HEK293 (cell line): ENCODE results near the gene CNKSR2.

Experiments
- CTCF ChIA-PET: fragments of 350-600 bp; formaldehyde crosslinking; extraction: SDS; loops from one replicate; lab custom pipeline; 2021; ENCODE audit warnings: antibody characterized with exemption; lab: Yijun Ruan, JAX
- POLR2A ChIA-PET: fragments of 300-600 bp; formaldehyde crosslinking; extraction: SDS; loops from one replicate; lab custom pipeline; 2020; ENCODE audit warnings: antibody characterized with exemption, inconsistent platforms; lab: Yijun Ruan, JAX
- H3K27ac ChIP-seq: fragments of 200-500 bp; sonication (Bioruptor generic); 2 replicates; pipeline ENCODE4 v1.5.1; 2014; ENCODE audit warnings: low read depth, low read length, control low read depth, inconsistent platforms; ENCODE audit errors: extremely low read depth
- H3K36me3 ChIP-seq, 2 experiments: fragments of 200-500 bp in 1 of 2; sonication (Bioruptor generic) in 1 of 2; 1 replicate in 1 of 2; 2 replicates in 1 of 2; pipeline ENCODE4 v1.5.1; 2014 to 2017; ENCODE audit warnings: inconsistent platforms in 2 of 2, low read length in 2 of 2; ENCODE audit not compliant: control insufficient read depth in 2 of 2, insufficient read depth in 1 of 2
- H3K4me1 ChIP-seq: fragments of 200-500 bp; sonication (Bioruptor generic); 2 replicates; pipeline ENCODE4 v1.5.1; 2014; ENCODE audit warnings: mild to moderate bottlenecking, low read length, inconsistent platforms; ENCODE audit not compliant: control insufficient read depth, insufficient read depth
- H3K4me3 ChIP-seq: 2 replicates; pipeline ENCODE4 v1.5.1; 2011; ENCODE audit warnings: low read depth, mild to moderate bottlenecking, control low read depth, low read length, moderate library complexity
- H3K9me3 ChIP-seq: fragments of 200-500 bp; sonication (Bioruptor generic); 2 replicates; pipeline ENCODE4 v1.5.1; 2014; ENCODE audit warnings: low read depth, low read length, inconsistent platforms; ENCODE audit not compliant: control insufficient read depth, insufficient read depth
- HOXC10 ChIP-seq: sonication (generic); formaldehyde crosslinking; IDR thresholded peaks from 2 replicates; pipeline ENCODE4 v1.8.1; 2023; ENCODE audit warnings: mild to moderate bottlenecking, missing genetic modification reagents
- KLF10 ChIP-seq: fragments of 450-650 bp; IDR thresholded peaks from 2 replicates; pipeline ENCODE4 v1.5.1; 2018; ENCODE audit warnings: missing biosample characterization, mild to moderate bottlenecking, missing genetic modification characterization
- MZF1 ChIP-seq: fragments of 450-650 bp; formaldehyde crosslinking; IDR thresholded peaks from 2 replicates; pipeline ENCODE4 v1.5.1; 2017; ENCODE audit warnings: missing biosample characterization, missing genetic modification characterization, borderline replicate concordance
- YY1 ChIP-seq: fragments of 450-650 bp; formaldehyde crosslinking; IDR thresholded peaks from 2 replicates; pipeline ENCODE4 v1.5.1; 2018; ENCODE audit warnings: missing biosample characterization, missing genetic modification characterization
- YY2 ChIP-seq: fragments of 450-650 bp; formaldehyde crosslinking; IDR thresholded peaks from 2 replicates; pipeline ENCODE4 v1.5.1; 2016; ENCODE audit warnings: missing biosample characterization, missing genetic modification characterization
- ZBTB48 ChIP-seq: fragments of 450-650 bp; formaldehyde crosslinking; IDR thresholded peaks from 2 replicates; pipeline ENCODE4 v1.5.1; 2016; ENCODE audit warnings: missing biosample characterization, missing genetic modification characterization
- ZBTB49 ChIP-seq: fragments of 450-650 bp; formaldehyde crosslinking; IDR thresholded peaks from 2 replicates; pipeline ENCODE4 v1.5.1; 2016; ENCODE audit warnings: missing biosample characterization, missing genetic modification characterization, low read depth
- ZBTB7A ChIP-seq: fragments of 450-650 bp; formaldehyde crosslinking; IDR thresholded peaks from 2 replicates; pipeline ENCODE4 v1.5.1; 2016; ENCODE audit warnings: low read depth, missing biosample characterization, missing genetic modification characterization
- ZEB2 ChIP-seq: fragments of 450-650 bp; formaldehyde crosslinking; IDR thresholded peaks from 2 replicates; pipeline ENCODE4 v1.5.1; 2016; ENCODE audit warnings: missing biosample characterization, missing genetic modification characterization
- ZFHX2 ChIP-seq: fragments of 450-650 bp; formaldehyde crosslinking; conservative IDR thresholded peaks from 2 replicates; pipeline ENCODE4 v1.5.1; 2016; ENCODE audit warnings: missing biosample characterization, missing genetic modification characterization
- ZNF138 ChIP-seq: fragments of 450-650 bp; formaldehyde crosslinking; IDR thresholded peaks from 2 replicates; pipeline ENCODE4 v1.5.1; 2016; ENCODE audit warnings: missing biosample characterization, missing genetic modification characterization, borderline replicate concordance
- ZNF169 ChIP-seq: fragments of 450-650 bp; formaldehyde crosslinking; IDR thresholded peaks from 2 replicates; pipeline ENCODE4 v1.5.1; 2016; ENCODE audit warnings: missing biosample characterization, missing genetic modification characterization
- ZNF184 ChIP-seq: fragments of 450-650 bp; IDR thresholded peaks from 2 replicates; pipeline ENCODE4 v1.5.1; 2018; ENCODE audit warnings: missing biosample characterization, mild to moderate bottlenecking, missing genetic modification characterization
- ZNF19 ChIP-seq: fragments of 450-650 bp; formaldehyde crosslinking; IDR thresholded peaks from 2 replicates; pipeline ENCODE4; 2016; ENCODE audit warnings: missing biosample characterization, missing genetic modification characterization, low read depth
- ZNF223 ChIP-seq: fragments of 450-650 bp; formaldehyde crosslinking; IDR thresholded peaks from 2 replicates; pipeline ENCODE4 v1.5.1; 2016; ENCODE audit warnings: missing biosample characterization, missing genetic modification characterization
- ZNF23 ChIP-seq: fragments of 450-650 bp; formaldehyde crosslinking; IDR thresholded peaks from 2 replicates; pipeline ENCODE4 v1.5.1; 2016; ENCODE audit warnings: missing biosample characterization, missing genetic modification characterization, borderline replicate concordance
- ZNF37A ChIP-seq: fragments of 450-650 bp; IDR thresholded peaks from 2 replicates; pipeline ENCODE4 v1.5.1; 2018; ENCODE audit warnings: missing biosample characterization, missing genetic modification characterization
- ZNF394 ChIP-seq: fragments of 450-650 bp; formaldehyde crosslinking; IDR thresholded peaks from 2 replicates; pipeline ENCODE4 v1.5.1; 2016; ENCODE audit warnings: missing biosample characterization, missing genetic modification characterization, mild to moderate bottlenecking, moderate library complexity, borderline replicate concordance
- ZNF398 ChIP-seq: fragments of 450-650 bp; formaldehyde crosslinking; IDR thresholded peaks from 2 replicates; pipeline ENCODE4 v1.5.1; 2017; ENCODE audit warnings: missing biosample characterization, missing genetic modification characterization
- ZNF423 ChIP-seq: fragments of 450-650 bp; formaldehyde crosslinking; IDR thresholded peaks from 2 replicates; pipeline ENCODE4 v1.5.1; 2016; ENCODE audit warnings: missing biosample characterization, missing genetic modification characterization
- ZNF544 ChIP-seq: fragments of 450-650 bp; formaldehyde crosslinking; IDR thresholded peaks from 2 replicates; pipeline ENCODE4 v1.5.0; 2017; ENCODE audit warnings: missing biosample characterization, missing genetic modification characterization
- ZNF768 ChIP-seq: fragments of 450-650 bp; formaldehyde crosslinking; IDR thresholded peaks from 2 replicates; pipeline ENCODE4 v1.5.1; 2018; ENCODE audit warnings: missing biosample characterization, mild to moderate bottlenecking, missing genetic modification characterization
- ZNF791 ChIP-seq: fragments of 450-650 bp; formaldehyde crosslinking; IDR thresholded peaks from 2 replicates; pipeline ENCODE4 v1.5.1; 2016; ENCODE audit warnings: missing biosample characterization, missing genetic modification characterization
- ZNF837 ChIP-seq: fragments of 450-650 bp; formaldehyde crosslinking; IDR thresholded peaks from 2 replicates; pipeline ENCODE4 v1.5.1; 2016; ENCODE audit warnings: missing biosample characterization, missing genetic modification characterization
- ZSCAN16 ChIP-seq: fragments of 450-650 bp; formaldehyde crosslinking; IDR thresholded peaks from 2 replicates; pipeline ENCODE4 v1.5.1; 2016; ENCODE audit warnings: missing biosample characterization, missing genetic modification characterization
- ZXDB ChIP-seq: fragments of 450-650 bp; formaldehyde crosslinking; IDR thresholded peaks from 2 replicates; pipeline ENCODE4 v1.5.1; 2016; ENCODE audit warnings: missing biosample characterization, missing genetic modification characterization
- TF ChIP-seq, protein P1 (sequence below): fragments of 450-650 bp; formaldehyde crosslinking; IDR thresholded peaks from 2 replicates; pipeline ENCODE4; 2016; ENCODE audit warnings: missing biosample characterization, missing genetic modification characterization

CNKSR2 gene

DNA sequence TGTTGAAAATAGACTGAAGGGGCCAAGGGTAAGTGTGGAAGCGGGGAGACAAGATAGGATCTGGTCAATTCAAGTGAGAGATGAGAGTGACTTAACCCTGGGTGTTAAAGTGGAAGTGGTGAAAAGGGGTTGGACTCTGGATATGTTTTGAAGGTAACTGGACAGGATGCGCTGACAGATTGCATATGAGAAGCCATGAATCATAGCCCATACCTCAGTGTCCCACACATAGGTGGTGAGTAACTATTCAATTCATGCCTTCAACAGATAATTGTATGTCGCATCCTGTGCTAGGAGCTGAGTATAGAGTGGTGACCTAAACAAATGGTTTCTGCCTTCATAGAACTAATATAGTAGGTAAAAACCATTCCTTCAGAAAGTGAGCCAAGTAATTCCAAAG is 207.3 kb downstream of the CNKSR2 start (continued):
- TF ChIP-seq ZBTB48 (tag by site-specific recombination) = no peak
- TF ChIP-seq ZFHX2 (tag by site-specific recombination) = no peak
- TF ChIP-seq ZNF223 (tag by site-specific recombination) = no peak
- no peak for TF ChIP-seq YY2 (tag by site-specific recombination)

GRCh38 chrX:21586001-21586400 is 211.8 kb downstream of the CNKSR2 start:
- H3K36me3 ChIP-seq = no peaks in the 10 kb centered on the region
- POLR2A ChIA-PET = no interaction called here

DNA sequence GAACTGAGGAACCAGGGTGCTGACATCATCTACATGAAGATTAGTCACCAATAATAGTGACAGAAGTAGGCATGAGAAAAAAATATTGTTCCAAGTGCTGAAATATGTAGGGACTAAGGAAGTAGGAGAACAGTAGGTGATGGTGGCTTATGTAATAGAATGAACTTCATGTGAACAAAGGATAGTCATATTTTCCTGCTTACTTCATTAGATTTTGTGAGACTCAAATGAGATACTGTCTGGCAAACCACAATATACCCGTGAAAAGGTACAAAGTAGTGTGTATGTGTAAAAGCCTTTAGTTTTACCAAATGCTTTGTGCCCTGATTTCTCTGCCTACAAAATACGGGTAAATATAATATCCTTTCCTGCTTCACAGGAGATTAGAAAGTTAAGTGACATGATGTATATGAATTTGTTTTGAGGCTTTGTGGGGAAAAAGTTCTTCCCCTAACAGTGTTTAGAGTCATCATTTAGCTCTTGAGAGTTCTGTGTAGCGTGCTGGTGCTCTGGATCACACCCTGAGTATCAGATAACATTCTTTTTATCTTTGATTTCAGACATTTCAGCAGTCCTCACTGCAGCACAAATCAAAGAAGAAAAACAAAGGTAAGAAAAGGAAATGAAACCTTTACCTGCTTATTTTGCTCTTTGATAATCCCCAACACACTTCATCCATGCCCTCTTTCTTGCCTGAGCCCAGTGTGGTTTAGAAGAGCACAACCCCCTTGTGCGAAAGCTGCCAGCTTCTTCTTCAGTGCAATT is 216.0 kb downstream of the CNKSR2 start:
- ChIA-PET POLR2A (no interaction called here), CTCF (no interaction called here)
- Histone ChIP-seq H3K9me3 (no peaks in the 10 kb centered on the region), H3K4me3 (no peak overlapping the region), H3K36me3 (no peaks in the 10 kb centered on the region; a peak in 1 of 3 replicates), H3K27ac (no peak overlapping the region), H3K4me1 (no peaks in the 10 kb centered on the region)
- TF ChIP-seq ZNF398 (no peak), ZNF768 (no peak), ZNF423 (tag by site-specific recombination) (no peak), ZNF394 (tag by site-specific recombination) (no peak), ZNF837 (no peak), ZXDB (tag by site-specific recombination) (no peak)
- TF ChIP-seq, protein P1, sequence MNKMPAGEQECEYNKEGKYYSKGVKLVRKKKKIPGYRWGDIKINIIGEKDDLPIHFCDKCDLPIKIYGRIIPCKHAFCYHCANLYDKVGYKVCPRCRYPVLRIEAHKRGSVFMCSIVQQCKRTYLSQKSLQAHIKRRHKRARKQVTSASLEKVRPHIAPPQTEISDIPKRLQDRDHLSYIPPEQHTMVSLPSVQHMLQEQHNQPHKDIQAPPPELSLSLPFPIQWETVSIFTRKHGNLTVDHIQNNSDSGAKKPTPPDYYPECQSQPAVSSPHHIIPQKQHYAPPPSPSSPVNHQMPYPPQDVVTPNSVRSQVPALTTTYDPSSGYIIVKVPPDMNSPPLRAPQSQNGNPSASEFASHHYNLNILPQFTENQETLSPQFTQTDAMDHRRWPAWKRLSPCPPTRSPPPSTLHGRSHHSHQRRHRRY (tag by site-specific recombination) = no peak

More at GRCh38 chrX:21586001-21586400, 211.8 kb downstream of the CNKSR2 start:
- H3K4me3 ChIP-seq = no peak overlapping the region
- CTCF ChIA-PET = interaction anchor here (0.6 kb wide), 1 partner anchor 496 kb away, joined by 5 read pairs; no protein-coding TSS in a partner anchor
- H3K27ac ChIP-seq = no peak overlapping the region
- no peaks in the 10 kb centered on the region for H3K9me3 ChIP-seq
- no peak for TF ChIP-seq ZNF791 (tag by site-specific recombination)
- no peak for TF ChIP-seq MZF1 (tag by site-specific recombination)
- TF ChIP-seq ZBTB7A (tag by site-specific recombination) = no peak
- TF ChIP-seq HOXC10 (CRISPR knock-in tag) = no peak
- no peak for TF ChIP-seq ZNF544 (tag by site-specific recombination)
- TF ChIP-seq ZSCAN16 (tag by site-specific recombination) = no peak
- no peak for TF ChIP-seq ZEB2
- TF ChIP-seq, all 188 proteins: peak for 0
- no peaks in the 10 kb centered on the region for H3K4me1 ChIP-seq

DNA sequence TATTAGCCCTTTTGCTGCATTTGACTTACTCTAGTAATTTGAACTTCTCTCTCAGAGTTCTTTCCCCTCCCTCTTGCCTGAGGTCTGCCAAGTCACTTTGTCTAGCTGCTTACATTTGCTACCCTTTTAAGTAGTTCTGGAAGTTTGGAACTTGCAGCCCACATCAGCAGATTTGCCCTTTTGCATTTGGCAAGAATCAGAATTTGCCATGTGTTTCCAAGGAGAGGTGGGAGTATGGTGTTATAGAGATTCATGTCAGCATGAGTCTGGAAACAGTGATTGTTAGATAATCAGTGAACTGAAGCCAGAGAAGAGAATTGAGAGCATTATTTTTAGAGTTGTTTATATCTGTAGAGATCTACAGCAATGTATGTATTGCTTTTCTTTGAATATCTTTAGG is 231.8 kb downstream of the CNKSR2 start:
- Histone ChIP-seq H3K9me3 (no peaks in the 10 kb centered on the region), H3K27ac (no peak overlapping the region), H3K36me3 (no peaks in the 10 kb centered on the region), H3K4me1 (no peaks in the 10 kb centered on the region), H3K4me3 (no peak overlapping the region)
- ChIA-PET POLR2A (no interaction called here), CTCF (no interaction called here)
- TF ChIP-seq ZNF169 (tag by site-specific recombination) (no peak), ZNF37A (tag by site-specific recombination) (no peak), HOXC10 (CRISPR knock-in tag) (no peak), ZNF184 (tag by site-specific recombination) (no peak), ZNF23 (no peak), ZBTB7A (tag by site-specific recombination) (no peak), ZNF138 (tag by site-specific recombination) (no peak), KLF10 (tag by site-specific recombination) (no peak), YY1 (tag by site-specific recombination) (no peak), ZNF394 (tag by site-specific recombination) (no peak), ZBTB49 (tag by site-specific recombination) (no peak), ZNF19 (tag by site-specific recombination) (no peak)
